Measurements from ENCODE around the gene WDR31. TPM values are rescaled to one million over a fixed set of nuclear protein-coding genes. Genes with fewer than 3 reads are reported as not detected.
"Not testable (repeated sequence)": the region's sequence is repeated elsewhere in the genome, so short reads cannot be mapped to it uniquely, and the experiment has no call there.

Gene WDR31
- polyA plus RNA-seq, 3 donors = 0.05 to 0.11 TPM; not detected in 1

- Histone ChIP-seq H4K20me1 (ENCODE audit: insufficient read depth, low read length) (no peaks in the 10 kb centered on the region), H3K27ac (ENCODE audit: low read depth in 1 of 2, low read length in 2 of 2) (no peak overlapping the region), H3K4me1 (ENCODE audit: control insufficient read depth in 1 of 2, insufficient read depth in 2 of 2, low read length in 2 of 2) (peaks cover 7 to 9% of the 10 kb centered on the region in 2 donors), H2AFZ (ENCODE audit: insufficient read depth, low read depth, low read length, poor library complexity, severe bottlenecking) (no peak overlapping the region), H3K79me2 (ENCODE audit: insufficient read depth, low read length) (no peaks in the 10 kb centered on the region), H3K4me2 (replicated peaks; ENCODE audit: extremely low read depth, low read length, poor library complexity, severe bottlenecking) (no peak overlapping the region), H3K4me3 (replicated peaks in 1 of 3; ENCODE audit: low read depth in 2 of 3, low read length in 3 of 3) (no peak overlapping the region), H3K36me3 (replicated peaks in 1 of 2; ENCODE audit: control insufficient read depth in 1 of 2, insufficient read depth in 2 of 2, low read length in 2 of 2) (peaks cover 6 to 9% of the 10 kb centered on the region in 2 donors), H3K27me3 (ENCODE audit: control insufficient read depth in 2 of 2, insufficient read depth in 2 of 2, low read length in 2 of 2) (no peaks in the 10 kb centered on the region), H3K9ac (ENCODE audit: insufficient read depth, low read length, poor library complexity, severe bottlenecking) (no peak overlapping the region), H3K9me3 (replicated peaks in 1 of 2; ENCODE audit: control insufficient read depth in 1 of 2, insufficient read depth in 1 of 2, low read length in 2 of 2) (no peaks in the 10 kb centered on the region)
- WGBS (ENCODE audit: insufficient coverage) = 91% methylated on average over 8 of the region's 8 CpGs
- Mint-ChIP-seq H3K27me3 (ENCODE audit: low read depth in 3 of 3) (peaks cover 3% of the 10 kb centered on the region in 3 donors), H3K4me3 (no peak overlapping the region), H3K4me1 (peaks cover 9% of the 10 kb centered on the region), H3K27ac (no peak overlapping the region), H3K36me3 (peaks cover 3 to 9% of the 10 kb centered on the region in 2 donors), H3K9me3 (no peaks in the 10 kb centered on the region)
- no peak for DNase-seq
- intact Hi-C loops (cut with micrococcal nuclease) = no loop called here
- TF ChIP-seq CTCF (IDR thresholded peaks at IDR 0.05) = no peak
Measured at GRCh38 chr9:113298311-113298710, 41.8 kb downstream of the WDR31 start.

DNA sequence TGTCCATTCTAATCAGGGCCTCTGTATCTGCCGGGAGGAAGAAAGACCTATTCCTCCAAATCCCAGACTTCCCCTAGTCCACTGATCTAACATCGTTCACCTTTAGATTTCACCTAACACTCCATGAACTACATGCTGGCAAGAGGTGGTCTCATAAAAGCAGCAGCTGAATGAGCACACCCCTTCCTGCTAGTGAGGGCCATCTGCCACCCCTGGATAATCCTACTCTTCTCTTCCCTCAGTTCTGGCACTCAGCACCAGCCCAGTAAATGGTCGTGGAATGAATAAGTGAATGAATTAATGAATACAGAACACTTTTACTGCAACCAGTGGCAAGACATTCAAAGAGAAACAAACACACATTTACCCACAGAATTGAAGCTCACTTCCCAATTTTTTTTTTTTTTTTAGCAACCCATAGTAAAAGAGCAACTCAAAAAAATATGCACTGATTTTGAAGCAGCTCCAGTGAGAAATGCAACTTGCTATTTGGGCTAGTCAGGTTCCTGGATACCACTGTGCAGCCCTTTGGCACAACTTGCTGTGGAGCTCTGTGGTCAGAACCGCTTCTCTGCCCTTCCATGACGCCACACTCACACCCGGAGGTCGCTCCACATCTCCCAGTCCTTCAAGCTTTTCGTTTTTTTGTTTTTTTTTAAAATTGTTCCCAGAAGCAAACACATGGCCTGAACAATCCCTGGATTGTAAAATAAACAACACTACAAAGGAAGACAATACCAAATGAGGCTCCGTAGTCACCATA lies 43.1 kb downstream of the WDR31 start:
- H3K27ac Mint-ChIP-seq = peak overlapping the region in 1 of 7 donors; percentile 33
- H3K4me3 Mint-ChIP-seq = no peak overlapping the region

DNA sequence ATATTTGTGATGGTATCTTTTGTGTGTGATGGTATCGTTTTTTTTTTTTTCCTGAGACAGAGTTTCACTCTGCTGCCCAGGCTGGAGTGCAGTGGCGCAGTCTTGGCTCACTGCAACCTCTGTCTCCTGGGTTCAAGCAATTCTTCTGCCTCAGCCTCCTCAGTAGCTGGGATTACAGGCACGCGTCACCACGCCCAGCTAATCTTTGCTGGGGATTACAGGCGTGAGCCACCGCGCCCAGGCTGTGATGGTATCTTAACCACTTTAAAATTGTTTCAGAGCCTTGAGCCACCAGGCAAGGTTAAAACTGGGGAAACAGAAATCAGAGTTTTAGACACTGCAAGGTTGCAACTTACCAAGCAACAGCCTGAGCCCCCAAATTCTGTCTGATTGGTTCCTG lies 43.8 kb downstream of the WDR31 start:
- H3K9me3 ChIP-seq (replicated peaks in 1 of 2; ENCODE audit: control insufficient read depth in 1 of 2, insufficient read depth in 1 of 2, low read length in 2 of 2); H2AFZ ChIP-seq (ENCODE audit: insufficient read depth, low read depth, low read length, poor library complexity, severe bottlenecking); H3K4me1 Mint-ChIP-seq; H3K27me3 ChIP-seq (ENCODE audit: control insufficient read depth in 2 of 2, insufficient read depth in 2 of 2, low read length in 2 of 2); H3K9ac ChIP-seq (ENCODE audit: insufficient read depth, low read length, poor library complexity, severe bottlenecking); H3K9me3 Mint-ChIP-seq; H3K27ac Mint-ChIP-seq; H3K79me2 ChIP-seq (ENCODE audit: insufficient read depth, low read length); DNase-seq; H3K27me3 Mint-ChIP-seq (ENCODE audit: low read depth in 3 of 3); H3K4me3 ChIP-seq (replicated peaks in 1 of 3; ENCODE audit: low read depth in 2 of 3, low read length in 3 of 3); H4K20me1 ChIP-seq (ENCODE audit: insufficient read depth, low read length); intact Hi-C loops (cut with micrococcal nuclease); H3K4me2 ChIP-seq (replicated peaks; ENCODE audit: extremely low read depth, low read length, poor library complexity, severe bottlenecking); H3K4me3 Mint-ChIP-seq; H3K27ac ChIP-seq (ENCODE audit: low read depth in 1 of 2, low read length in 2 of 2); H3K4me1 ChIP-seq (ENCODE audit: control insufficient read depth in 1 of 2, insufficient read depth in 2 of 2, low read length in 2 of 2): not testable (repeated sequence)
- peaks cover 20 to 28% of the 10 kb centered on the region in 2 donors for H3K36me3 Mint-ChIP-seq
- peaks cover 27 to 30% of the 10 kb centered on the region in 2 donors for H3K36me3 ChIP-seq (replicated peaks in 1 of 2; ENCODE audit: control insufficient read depth in 1 of 2, insufficient read depth in 2 of 2, low read length in 2 of 2)
- WGBS (ENCODE audit: insufficient coverage) = 100% methylated on average over 7 of the region's 8 CpGs

More for the DNA sequence above, 43.1 kb downstream of the WDR31 start:
- no peaks in the 10 kb centered on the region for H4K20me1 ChIP-seq (ENCODE audit: insufficient read depth, low read length)
- H3K4me2 ChIP-seq (replicated peaks; ENCODE audit: extremely low read depth, low read length, poor library complexity, severe bottlenecking) = no peak overlapping the region
- no peaks in the 10 kb centered on the region for H3K79me2 ChIP-seq (ENCODE audit: insufficient read depth, low read length)
- Mint-ChIP-seq H3K4me1 (peaks cover 9% of the 10 kb centered on the region), H3K27me3 (ENCODE audit: low read depth in 3 of 3) (peaks cover 0 to 3% (median 2%) of the 10 kb centered on the region in 3 donors), H3K9me3 (no peaks in the 10 kb centered on the region), H3K36me3 (peaks cover 13 to 21% of the 10 kb centered on the region in 2 donors)
- intact Hi-C loops (cut with micrococcal nuclease) = no loop called here
- no peaks in the 10 kb centered on the region for H3K27me3 ChIP-seq (ENCODE audit: control insufficient read depth in 2 of 2, insufficient read depth in 2 of 2, low read length in 2 of 2)
- no peaks in the 10 kb centered on the region for H3K9me3 ChIP-seq (replicated peaks in 1 of 2; ENCODE audit: control insufficient read depth in 1 of 2, insufficient read depth in 1 of 2, low read length in 2 of 2)
- no peak overlapping the region for H3K4me3 ChIP-seq (replicated peaks in 1 of 3; ENCODE audit: low read depth in 2 of 3, low read length in 3 of 3)
- H3K36me3 ChIP-seq (replicated peaks in 1 of 2; ENCODE audit: control insufficient read depth in 1 of 2, insufficient read depth in 2 of 2, low read length in 2 of 2) = peaks cover 20 to 22% of the 10 kb centered on the region in 2 donors
- peaks cover 7 to 9% of the 10 kb centered on the region in 2 donors for H3K4me1 ChIP-seq (ENCODE audit: control insufficient read depth in 1 of 2, insufficient read depth in 2 of 2, low read length in 2 of 2)
- DNase-seq = no peak
- H2AFZ ChIP-seq (ENCODE audit: insufficient read depth, low read depth, low read length, poor library complexity, severe bottlenecking) = no peak overlapping the region
- TF ChIP-seq CTCF (IDR thresholded peaks at IDR 0.05) = no peak
- no peak overlapping the region for H3K9ac ChIP-seq (ENCODE audit: insufficient read depth, low read length, poor library complexity, severe bottlenecking)
- WGBS (ENCODE audit: insufficient coverage) = 88% methylated on average over 6 of the region's 9 CpGs
- no peak overlapping the region for H3K27ac ChIP-seq (ENCODE audit: low read depth in 1 of 2, low read length in 2 of 2)

Measured in CD14-positive monocyte (primary cell).